BE2C (cell line): ENCODE measurements around the gene COPS4.
"Not testable (repeated sequence)": the region's sequence is repeated elsewhere in the genome, so short reads cannot be mapped to it uniquely, and the experiment has no call there.

Experiments used
- DNase-seq: peaks from one replicate; pipeline ENCODE4 v3.0.0-alpha.2; 2020
- H3K27me3 ChIP-seq: fragments of 250-450 bp; sonication (Bioruptor Pico); 2 replicates; pipeline ENCODE4 v1.5.1; 2020; ENCODE audit warnings: mild to moderate bottlenecking
- H3K36me3 ChIP-seq: fragments of 250-450 bp; sonication (Bioruptor Pico); 2 replicates; pipeline ENCODE4 v1.5.1; 2020; ENCODE audit warnings: mild to moderate bottlenecking
- H3K4me1 ChIP-seq: fragments of 250-450 bp; sonication (Bioruptor Pico); 2 replicates; pipeline ENCODE4 v1.5.1; 2020
- H3K4me3 ChIP-seq: 2 replicates; pipeline ENCODE4 v1.5.1; 2011; ENCODE audit warnings: low read depth, low read length
- H3K9me3 ChIP-seq: fragments of 250-450 bp; sonication (Bioruptor Pico); 2 replicates; pipeline ENCODE4 v1.5.1; 2020
- CTCF ChIP-seq: IDR thresholded peaks from 2 replicates; pipeline ENCODE4 v1.5.1; 2012; ENCODE audit warnings: mild to moderate bottlenecking, low read depth, low read length

COPS4 gene

GRCh38 chr4:83036991-83037665 lies 2.1 kb downstream of the COPS4 start:
- no peaks in the 10 kb centered on the region for H3K9me3 ChIP-seq
- no peak overlapping the region for H3K4me3 ChIP-seq
- no peak for DNase-seq
- H3K36me3 ChIP-seq, result no peaks in the 10 kb centered on the region; the same call in 1 of the 2 replicates
- no peaks in the 10 kb centered on the region for H3K27me3 ChIP-seq
- H3K4me1 ChIP-seq, result no peaks in the 10 kb centered on the region
- TF ChIP-seq CTCF, result no peak

- Histone ChIP-seq H3K27me3 (no peaks in the 10 kb centered on the region), H3K9me3 (no peaks in the 10 kb centered on the region), H3K4me3 (no peak overlapping the region), H3K36me3 (no peaks in the 10 kb centered on the region; the same call in 1 of the 2 replicates), H3K4me1 (no peaks in the 10 kb centered on the region)
- no peak for DNase-seq
- no peak for TF ChIP-seq CTCF
These were observed 5.3 kb downstream of the COPS4 start for GRCh38 chr4:83040269-83040668.

- H3K4me3 ChIP-seq, H3K36me3 ChIP-seq, H3K9me3 ChIP-seq, DNase-seq, H3K27me3 ChIP-seq, H3K4me1 ChIP-seq: not testable (repeated sequence)
These were observed 8.2 kb downstream of the COPS4 start for GRCh38 chr4:83043157-83043556.

- Histone ChIP-seq H3K27me3 (no peaks in the 10 kb centered on the region), H3K4me3 (no peak overlapping the region), H3K4me1 (no peaks in the 10 kb centered on the region), H3K9me3 (no peaks in the 10 kb centered on the region), H3K36me3 (no peaks in the 10 kb centered on the region; the same call in 1 of the 2 replicates)
- no peak for DNase-seq
- TF ChIP-seq CTCF, result no peak
These were observed 8.9 kb downstream of the COPS4 start for GRCh38 chr4:83043801-83044407.

- no peaks in the 10 kb centered on the region for H3K27me3 ChIP-seq
- peaks cover 3% of the 10 kb centered on the region; the same call in 1 of the 2 replicates for H3K36me3 ChIP-seq
- no peaks in the 10 kb centered on the region for H3K9me3 ChIP-seq
- no peaks in the 10 kb centered on the region for H3K4me1 ChIP-seq
- no peak for TF ChIP-seq CTCF
- DNase-seq, result no peak
- H3K4me3 ChIP-seq, result no peak overlapping the region
These were observed 11.9 kb downstream of the COPS4 start for GRCh38 chr4:83046693-83047473.

GRCh38 chr4:83048781-83049180 lies 13.8 kb downstream of the COPS4 start:
- H3K27me3 ChIP-seq, DNase-seq, H3K36me3 ChIP-seq, H3K4me3 ChIP-seq, H3K4me1 ChIP-seq, H3K9me3 ChIP-seq: not testable (repeated sequence)

GRCh38 chr4:83054928-83055327 lies 19.9 kb downstream of the COPS4 start:
- Histone ChIP-seq H3K9me3 (no peaks in the 10 kb centered on the region), H3K27me3 (no peaks in the 10 kb centered on the region), H3K4me3 (no peak overlapping the region), H3K4me1 (no peaks in the 10 kb centered on the region), H3K36me3 (peaks cover 18% of the 10 kb centered on the region)
- DNase-seq, result no peak
- TF ChIP-seq CTCF, result peak; percentile 29
